Measurements from ENCODE around the gene JMJD1C.
"Not testable (repeated sequence)": the region's sequence is repeated elsewhere in the genome, so short reads cannot be mapped to it uniquely, and the experiment has no call there.

The JMJD1C gene

GRCh38 chr10:63252095-63252762 lies 213.5 kb downstream of the JMJD1C start:
- DNase-seq, result no peak

DNA sequence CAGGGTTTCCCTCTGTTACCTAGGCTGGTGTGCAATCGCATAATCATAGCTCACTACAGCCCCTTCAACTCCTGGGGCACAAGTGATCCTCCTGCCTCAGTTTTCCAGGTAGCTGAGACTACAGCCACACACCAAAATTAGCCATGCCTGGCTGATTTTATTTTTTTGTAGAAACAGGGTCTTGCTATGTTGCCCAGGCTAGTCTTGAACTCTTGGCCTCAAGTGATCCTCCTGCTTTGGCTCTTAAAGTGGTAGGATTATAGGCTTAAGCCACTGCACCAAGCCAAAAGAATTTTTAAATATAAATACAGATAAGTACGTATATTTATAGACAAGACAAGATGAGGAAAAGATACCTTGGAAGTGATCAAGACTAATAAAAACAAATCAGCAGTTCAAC lies 215.7 kb downstream of the JMJD1C start:
- no peak for DNase-seq

- no peak for DNase-seq
Observed at GRCh38 chr10:63247771-63248170, 218.0 kb downstream of the JMJD1C start.

- no peak for DNase-seq
Observed at GRCh38 chr10:63246356-63246755, 219.4 kb downstream of the JMJD1C start.

- no peak for DNase-seq
Observed at GRCh38 chr10:63241841-63242281, 223.9 kb downstream of the JMJD1C start.

- no peak for DNase-seq
Observed at GRCh38 chr10:63240807-63241206, 225.0 kb downstream of the JMJD1C start.

- no peak for DNase-seq
Observed at GRCh38 chr10:63238501-63238900, 227.3 kb downstream of the JMJD1C start.

DNA sequence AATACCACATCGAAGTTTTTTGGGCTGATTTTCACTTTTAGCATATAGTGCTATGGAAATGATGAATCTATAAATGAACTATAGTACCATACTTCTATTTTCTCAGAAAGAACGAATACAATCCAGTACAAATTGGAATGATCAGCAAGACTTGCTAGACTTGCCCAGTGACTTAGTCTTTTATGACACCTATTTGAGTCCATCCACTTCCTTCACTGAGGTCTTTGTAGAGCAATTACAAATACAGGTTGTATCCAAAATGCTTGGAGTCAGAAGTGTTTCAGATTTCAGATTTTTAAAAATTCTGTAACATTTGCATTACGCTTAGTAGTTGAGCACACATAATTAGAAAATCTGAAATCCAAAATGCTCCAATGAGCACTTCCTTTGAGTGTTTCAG lies 228.4 kb downstream of the JMJD1C start:
- DNase-seq, result no peak

DNA sequence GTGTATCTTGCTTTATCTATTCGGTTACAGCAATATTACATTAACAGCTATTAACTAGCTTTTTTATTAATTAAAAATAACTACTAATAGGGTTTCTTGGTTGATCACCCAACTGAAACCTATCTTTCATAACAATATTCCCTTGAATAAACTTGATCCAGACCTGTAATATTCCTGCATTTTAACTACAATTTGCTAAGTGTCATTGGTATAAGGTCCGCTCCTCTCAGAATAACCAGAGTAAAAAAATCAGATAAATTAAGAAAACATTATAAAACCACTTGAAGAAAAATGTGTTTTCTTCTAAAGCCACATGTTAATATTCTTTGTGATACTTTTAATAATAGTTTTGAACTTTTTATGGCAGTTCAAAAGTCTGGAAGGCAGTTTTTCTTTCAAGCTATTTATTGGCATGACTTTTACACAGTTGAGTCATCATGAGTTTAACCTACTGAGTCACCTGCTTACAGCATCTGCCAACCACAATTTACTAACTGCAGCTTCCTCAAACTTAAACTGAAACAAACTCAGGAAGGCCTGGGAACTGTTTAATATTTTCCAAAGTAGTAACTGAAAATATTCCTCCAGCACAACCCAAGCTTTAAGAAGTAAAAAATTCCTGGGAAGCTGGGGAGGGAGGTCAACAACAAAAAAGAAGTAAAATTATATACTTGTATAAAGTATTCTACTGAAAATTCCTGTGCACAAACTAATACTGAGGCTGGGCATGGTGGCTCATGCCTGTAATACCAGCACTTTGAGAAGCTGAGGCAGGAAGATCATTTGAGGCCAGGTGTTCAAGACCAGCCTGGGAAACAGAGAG lies 229.5 kb downstream of the JMJD1C start:
- no peak for DNase-seq

- not testable (repeated sequence) for DNase-seq
Observed at GRCh38 chr10:63235136-63235535, 230.6 kb downstream of the JMJD1C start.

DNA sequence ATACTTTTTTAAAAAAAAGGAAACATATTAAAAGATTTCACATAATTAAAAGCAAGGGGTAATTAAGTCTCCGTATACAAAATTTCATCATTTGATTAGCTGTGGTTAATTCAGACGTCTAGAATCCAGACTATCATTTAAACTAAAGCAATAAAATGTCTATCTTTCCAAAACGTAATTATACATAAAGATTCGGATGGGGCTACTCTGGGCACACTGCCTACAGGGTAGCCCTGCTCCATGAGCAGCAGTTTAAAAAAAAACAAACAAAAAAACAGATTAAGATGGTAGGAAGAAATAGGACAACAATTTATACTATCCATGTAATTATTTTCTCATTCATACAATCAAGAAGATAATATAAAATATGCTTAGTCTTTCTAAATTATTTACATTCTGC lies 236.6 kb downstream of the JMJD1C start:
- DNase-seq, result no peak

DNA sequence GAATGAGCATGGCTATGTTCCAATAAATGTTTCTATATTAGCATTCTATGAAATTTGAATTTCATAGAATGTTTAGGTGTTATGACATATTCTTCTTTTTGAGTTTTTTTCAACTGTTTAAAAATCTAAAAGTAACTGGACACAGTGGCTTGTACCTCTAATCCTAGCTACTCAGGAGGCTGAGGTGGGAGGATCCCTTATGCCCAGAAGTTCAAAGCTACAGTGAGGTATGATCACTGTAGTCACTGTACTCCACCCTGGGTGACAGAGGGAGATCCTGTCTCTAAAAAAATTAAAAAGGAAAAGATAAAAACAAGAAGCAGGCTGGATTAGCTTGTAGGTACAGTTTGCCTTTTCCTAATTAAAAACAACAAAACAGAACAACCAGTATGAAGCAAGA lies 237.5 kb downstream of the JMJD1C start:
- no peak for DNase-seq

- DNase-seq, result no peak
Observed at GRCh38 chr10:63227207-63227895, 238.4 kb downstream of the JMJD1C start.

DNA sequence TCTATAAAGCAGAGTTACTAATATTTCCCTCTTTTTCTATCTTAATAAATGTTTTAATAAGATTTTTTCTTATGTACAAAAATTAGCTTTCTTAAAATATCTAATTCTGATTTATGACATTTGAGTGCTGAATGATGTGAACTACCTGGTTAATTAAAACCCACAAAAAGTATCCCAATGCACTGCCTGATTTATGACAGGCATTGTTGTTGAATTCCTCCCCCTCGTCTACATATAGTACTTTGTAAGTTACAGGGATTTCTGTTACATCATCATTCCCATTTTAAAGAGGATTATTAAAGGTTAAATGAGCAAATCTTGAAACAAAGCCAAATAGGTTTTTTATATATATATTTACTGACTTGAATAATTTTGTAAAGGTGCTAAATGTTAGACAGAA lies 241.5 kb downstream of the JMJD1C start:
- no peak for DNase-seq

GRCh38 chr10:63221950-63222349 lies 243.8 kb downstream of the JMJD1C start:
- DNase-seq, result no peak

DNA sequence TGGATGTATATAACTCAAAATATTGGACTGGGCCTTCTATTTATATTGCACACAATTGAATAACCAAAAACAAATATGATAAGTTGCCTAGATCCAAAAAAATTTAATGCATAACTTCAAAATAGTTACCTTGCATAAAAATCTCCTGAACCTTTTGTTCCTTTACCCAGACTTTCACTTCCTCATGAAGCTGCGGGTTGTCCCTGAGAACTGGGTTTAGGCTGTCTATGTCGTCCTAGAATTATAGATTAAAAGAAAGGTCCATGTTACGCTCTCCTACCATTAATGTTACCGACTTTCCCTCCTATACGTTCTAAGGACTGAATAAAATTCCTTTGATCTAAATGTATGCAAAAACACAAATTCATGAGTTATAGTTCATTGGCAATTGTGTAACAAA lies 246.0 kb downstream of the JMJD1C start:
- no peak for DNase-seq

DNA sequence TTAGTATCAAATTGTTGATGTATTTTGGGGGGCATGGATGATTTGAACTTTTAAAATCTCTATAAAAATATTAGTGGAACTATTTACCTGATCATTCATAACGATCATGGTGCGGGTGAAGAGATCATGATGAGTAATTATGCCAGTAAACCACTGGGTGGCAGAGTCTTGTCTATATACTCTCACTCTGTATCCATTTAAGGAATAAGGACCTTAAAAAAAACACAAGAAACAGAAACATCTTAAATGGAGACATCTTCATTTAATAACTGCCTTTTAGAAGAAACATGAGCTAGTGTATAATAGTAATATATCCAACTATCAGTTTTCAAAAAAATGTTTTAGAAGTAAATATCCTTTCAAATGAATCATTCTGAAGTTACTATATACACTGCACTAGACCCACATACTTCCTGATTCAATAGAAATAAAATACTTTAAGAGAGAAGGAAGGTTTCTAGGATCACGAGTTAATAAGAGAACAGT lies 248.6 kb downstream of the JMJD1C start:
- DNase-seq, result no peak

- DNase-seq, result no peak
Observed at GRCh38 chr10:63214571-63214970, 251.2 kb downstream of the JMJD1C start.

DNA sequence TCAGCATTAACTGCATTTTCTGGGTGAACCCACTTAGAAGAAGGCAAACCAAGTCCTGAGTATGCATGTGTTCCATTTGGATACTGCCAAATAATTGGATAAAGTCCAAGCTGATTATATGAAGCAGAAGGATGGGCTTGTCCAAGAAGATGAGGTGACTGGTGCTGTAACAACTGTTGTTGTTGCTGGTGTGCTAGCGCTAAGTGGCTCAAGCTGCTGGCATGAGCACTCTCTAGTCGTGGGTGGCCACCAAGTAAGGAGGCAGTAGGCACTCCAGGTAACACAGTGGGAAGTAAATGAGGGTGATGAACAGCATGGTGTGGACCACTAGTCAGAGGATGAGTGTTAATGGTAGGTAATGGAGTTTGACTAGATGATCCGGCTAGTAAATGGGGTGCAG lies 252.3 kb downstream of the JMJD1C start:
- DNase-seq, result no peak

DNA sequence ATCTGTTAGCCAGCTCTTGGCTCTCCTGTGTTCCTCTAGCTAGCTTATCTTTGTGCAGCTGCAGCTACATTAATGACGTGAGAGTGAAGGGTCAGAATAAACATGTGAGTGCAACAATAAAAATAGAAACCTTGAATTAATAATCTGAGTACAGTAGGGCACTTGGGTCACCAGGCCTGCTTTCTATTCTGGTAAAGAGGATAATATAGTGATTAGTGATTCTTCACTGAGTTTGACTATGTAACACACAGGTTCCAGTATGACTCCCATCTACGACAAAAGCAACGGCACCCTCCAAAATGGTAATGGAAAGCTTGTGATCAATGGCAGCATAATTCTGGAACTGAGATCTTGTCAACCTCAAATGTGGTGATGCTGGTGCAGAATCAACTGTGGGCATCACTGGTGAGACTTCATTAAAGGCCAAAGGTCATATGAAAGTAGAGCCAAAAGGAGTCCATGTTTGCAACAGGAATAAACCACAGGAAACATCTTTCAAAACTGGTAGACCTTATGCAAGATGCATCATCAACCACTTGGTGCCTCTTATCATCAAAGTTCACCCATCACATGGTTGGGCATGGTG lies 255.1 kb downstream of the JMJD1C start:
- DNase-seq, result peak; percentile 43

- no peak for DNase-seq
Observed at GRCh38 chr10:63209705-63210104, 256.1 kb downstream of the JMJD1C start.

GRCh38 chr10:63208986-63209385 lies 256.8 kb downstream of the JMJD1C start:
- no peak for DNase-seq

Data from stimulated activated CD8-positive, alpha-beta memory T cell treated with anti-CD3 and anti-CD28 coated beads, Interleukin-4, amount 100 ng/mL, for 48 hours (primary cell).